HG03432 (cell line): Measurements from ENCODE around the gene ADGRD1.
"Not testable (repeated sequence)": the region's sequence is repeated elsewhere in the genome, so short reads cannot be mapped to it uniquely, and the experiment has no call there.

Experiments used
- ATAC-seq: cut with Tn5 transposase; IDR thresholded peaks from one replicate; pipeline ENCODE4 v1.9.1; 2021; ENCODE audit warnings: mild to moderate bottlenecking, moderate library complexity; ENCODE audit not compliant: unreplicated experiment

Gene ADGRD1

GRCh38 chr12:131067981-131068851, 114.5 kb downstream of the ADGRD1 start:
- ATAC-seq = no peak

- ATAC-seq = not testable (repeated sequence)
Observed at GRCh38 chr12:131068926-131069720, 115.4 kb downstream of the ADGRD1 start.

- ATAC-seq = not testable (repeated sequence)
Observed at GRCh38 chr12:131070136-131070535, 116.4 kb downstream of the ADGRD1 start.

GRCh38 chr12:131070668-131071067, 117.0 kb downstream of the ADGRD1 start:
- ATAC-seq = not testable (repeated sequence)

GRCh38 chr12:131071234-131071820, 117.6 kb downstream of the ADGRD1 start:
- not testable (repeated sequence) for ATAC-seq

GRCh38 chr12:131071950-131072349, 118.2 kb downstream of the ADGRD1 start:
- ATAC-seq = not testable (repeated sequence)

GRCh38 chr12:131072451-131073230, 118.9 kb downstream of the ADGRD1 start:
- no peak for ATAC-seq

- peak; percentile 43 for ATAC-seq
Observed at GRCh38 chr12:131074221-131075083, 120.7 kb downstream of the ADGRD1 start.

GRCh38 chr12:131075194-131075593, 121.5 kb downstream of the ADGRD1 start:
- no peak for ATAC-seq

- ATAC-seq = no peak
Observed at GRCh38 chr12:131075611-131076010, 121.9 kb downstream of the ADGRD1 start.

- ATAC-seq = no peak
Observed at GRCh38 chr12:131076296-131076695, 122.6 kb downstream of the ADGRD1 start.

GRCh38 chr12:131076791-131077747, 123.4 kb downstream of the ADGRD1 start:
- ATAC-seq = no peak

- ATAC-seq = no peak
Observed at GRCh38 chr12:131077931-131078391, 124.3 kb downstream of the ADGRD1 start.

- no peak for ATAC-seq
Observed at GRCh38 chr12:131082290-131083194, 128.8 kb downstream of the ADGRD1 start.

GRCh38 chr12:131084341-131085011, 130.8 kb downstream of the ADGRD1 start:
- no peak for ATAC-seq

GRCh38 chr12:131085125-131085815, 131.6 kb downstream of the ADGRD1 start:
- no peak for ATAC-seq
